Natural killer cell (primary cell): ENCODE measurements around the gene HSBP1L1. TPM values are rescaled to one million over a fixed set of nuclear protein-coding genes. Genes with fewer than 3 reads are reported as not detected.

Experiments
- ATAC-seq, 3 donors: fragments of 150-1000 bp in 2 of 3; fragments of 200-7000 bp in 1 of 3; cut with Tn5 transposase; 1 replicate in 1 of 3; 2 replicates in 2 of 3; pipeline ENCODE4 v1.10.0; 2021; ENCODE audit warnings: mild to moderate bottlenecking in 2 of 3, moderate library complexity in 2 of 3
- DNase-seq, 2 donors: peaks; one replicate each; pipeline versions ENCODE4 v3.0.0 to v3.0.0-alpha.2; 2013 to 2021; ENCODE audit warnings: mixed read lengths in 1 of 2
- H3K27ac ChIP-seq: one replicate; pipeline ENCODE4 v1.5.1; 2013; ENCODE audit warnings: mild to moderate bottlenecking, low read length
- H3K27me3 ChIP-seq: one replicate; pipeline ENCODE4 v1.6.1; 2013; ENCODE audit warnings: low read length; ENCODE audit not compliant: control insufficient read depth, insufficient read depth
- H3K36me3 ChIP-seq: one replicate; pipeline ENCODE4 v1.6.1; 2013; ENCODE audit warnings: low read length; ENCODE audit not compliant: control insufficient read depth, insufficient read depth
- H3K4me1 ChIP-seq: one replicate; pipeline ENCODE4 v1.6.1; 2013; ENCODE audit warnings: low read length; ENCODE audit not compliant: control insufficient read depth, insufficient read depth
- H3K4me3 ChIP-seq: one replicate; pipeline ENCODE4 v1.5.1; 2013; ENCODE audit warnings: low read length
- H3K9me3 ChIP-seq: one replicate; pipeline ENCODE4 v1.6.1; 2013; ENCODE audit warnings: low read length; ENCODE audit not compliant: control insufficient read depth, insufficient read depth
- H3K27ac Mint-ChIP-seq, 2 donors: one replicate each; pipeline ENCODE4 v1.8.0; 2022; ENCODE audit warnings: mild to moderate bottlenecking in 2 of 2, mixed read lengths in 2 of 2, moderate library complexity in 1 of 2
- H3K27me3 Mint-ChIP-seq, 2 donors: one replicate each; pipeline ENCODE4 v1.8.0; 2022; ENCODE audit warnings: low read depth in 2 of 2, mixed read lengths in 2 of 2
- H3K36me3 Mint-ChIP-seq: one replicate; pipeline ENCODE4 v1.8.0; 2022; ENCODE audit warnings: mixed read lengths
- H3K4me1 Mint-ChIP-seq, 2 donors: one replicate each; pipeline ENCODE4 v1.8.0; 2022; ENCODE audit warnings: mixed read lengths in 2 of 2
- H3K4me3 Mint-ChIP-seq: one replicate; pipeline ENCODE4 v1.8.0; 2022; ENCODE audit warnings: mild to moderate bottlenecking, moderate library complexity, mixed read lengths
- H3K9me3 Mint-ChIP-seq, 2 donors: one replicate each; pipeline ENCODE4 v1.8.0; 2022; ENCODE audit warnings: mixed read lengths in 2 of 2
- CTCF ChIP-seq: fragments of 200-600 bp; IDR thresholded peaks from one replicate; pipeline ENCODE4 v1.8.0; 2022; ENCODE audit warnings: antibody characterized with exemption
- WGBS: methylation state at CpG from one replicate; pipeline ENCODE4 v1.1.7; 2013; ENCODE audit warnings: missing lambda C conversion rate; ENCODE audit not compliant: insufficient coverage; 5-methylcytosine and 5-hydroxymethylcytosine counted together
- intact Hi-C: fragments of 100-400 bp; cut with micrococcal nuclease; formaldehyde crosslinking; loops from one replicate; pipeline ENCODE4 v1.14.2; 2022
- total RNA-seq, 4 donors: library from RNA; stranded (reverse); fragments of 120-200 nt in 1 of 4; gene quantifications; one replicate each; pipeline versions ENCODE4 v1.2.3 to v1.2.4, GENCODE V29; 2013 to 2022

HSBP1L1 gene
- total RNA-seq, 3 donors from 2014 or later (not counting 1 experiment from before 2014, with no cell fraction given), result 11.7 to 16.1 (median 13.8) TPM

GRCh38 chr18:79979843-79980242 lies 15.4 kb downstream of the HSBP1L1 start:
- Mint-ChIP-seq H3K4me1 (peaks cover 47 to 68% of the 10 kb centered on the region in 2 donors), H3K27me3 (no peaks in the 10 kb centered on the region), H3K9me3 (no peaks in the 10 kb centered on the region), H3K4me3 (no peak overlapping the region), H3K27ac (no peak overlapping the region), H3K36me3 (no peaks in the 10 kb centered on the region)
- DNase-seq, result no peak
- intact Hi-C loops, result no loop called here
- peaks cover 20% of the 10 kb centered on the region for H3K36me3 ChIP-seq
- H3K27me3 ChIP-seq, result no peaks in the 10 kb centered on the region
- H3K4me1 ChIP-seq, result peaks cover 35% of the 10 kb centered on the region
- TF ChIP-seq CTCF, result no peak
- no peak for ATAC-seq
- no peak overlapping the region for H3K27ac ChIP-seq
- no peak overlapping the region for H3K4me3 ChIP-seq
- 96% methylated on average over 5 of the region's 5 CpGs for WGBS
- H3K9me3 ChIP-seq, result no peaks in the 10 kb centered on the region

- H3K27ac ChIP-seq, result no peak overlapping the region
- ATAC-seq, result no peak
- no peak overlapping the region for H3K4me3 ChIP-seq
- H3K9me3 ChIP-seq, result no peaks in the 10 kb centered on the region
- intact Hi-C loops, result no loop called here
- H3K27me3 Mint-ChIP-seq, result no peaks in the 10 kb centered on the region
- DNase-seq, result no peak
- H3K36me3 ChIP-seq, result peaks cover 17% of the 10 kb centered on the region
- TF ChIP-seq CTCF, result no peak
- H3K27me3 ChIP-seq, result no peaks in the 10 kb centered on the region
- H3K4me1 Mint-ChIP-seq, result peaks cover 47 to 62% of the 10 kb centered on the region in 2 donors
- no peaks in the 10 kb centered on the region for H3K36me3 Mint-ChIP-seq
- no peak overlapping the region for H3K4me3 Mint-ChIP-seq
- no peak overlapping the region for H3K27ac Mint-ChIP-seq
- peaks cover 35% of the 10 kb centered on the region for H3K4me1 ChIP-seq
- no peaks in the 10 kb centered on the region for H3K9me3 Mint-ChIP-seq
- WGBS, result 90% methylated on average over 13 of the region's 13 CpGs
Measured at GRCh38 chr18:79980585-79980984, 16.1 kb downstream of the HSBP1L1 start.

- Histone ChIP-seq H3K36me3 (peaks cover 7% of the 10 kb centered on the region), H3K4me1 (peaks cover 42% of the 10 kb centered on the region), H3K27me3 (no peaks in the 10 kb centered on the region), H3K27ac (no peak overlapping the region), H3K9me3 (no peaks in the 10 kb centered on the region), H3K4me3 (no peak overlapping the region)
- no peaks in the 10 kb centered on the region for H3K9me3 Mint-ChIP-seq
- peak in 2 of 3 donors; percentile 59 to 64 for ATAC-seq
- peak in 1 of 2 donors; percentile 26 for DNase-seq
- H3K36me3 Mint-ChIP-seq, result no peaks in the 10 kb centered on the region
- H3K27me3 Mint-ChIP-seq, result no peaks in the 10 kb centered on the region
- WGBS, result 69% methylated on average over 5 of the region's 6 CpGs
- H3K4me3 Mint-ChIP-seq, result no peak overlapping the region
- H3K4me1 Mint-ChIP-seq, result peaks cover 61 to 70% of the 10 kb centered on the region in 2 donors
- TF ChIP-seq CTCF, result no peak
- intact Hi-C loops, result no loop called here
- peak overlapping the region in 1 of 2 donors; percentile 56 for H3K27ac Mint-ChIP-seq
Measured at GRCh38 chr18:79982736-79983135, 18.3 kb downstream of the HSBP1L1 start.

- H3K4me3 ChIP-seq, result no peak overlapping the region
- H3K36me3 ChIP-seq, result peaks cover 7% of the 10 kb centered on the region
- Mint-ChIP-seq H3K4me1 (peaks cover 57 to 65% of the 10 kb centered on the region in 2 donors), H3K36me3 (no peaks in the 10 kb centered on the region), H3K9me3 (no peaks in the 10 kb centered on the region), H3K27me3 (no peaks in the 10 kb centered on the region), H3K4me3 (no peak overlapping the region), H3K27ac (no peak overlapping the region)
- no peak for TF ChIP-seq CTCF
- peaks cover 42% of the 10 kb centered on the region for H3K4me1 ChIP-seq
- intact Hi-C loops, result no loop called here
- H3K27ac ChIP-seq, result no peak overlapping the region
- no peaks in the 10 kb centered on the region for H3K27me3 ChIP-seq
- ATAC-seq (no peak), DNase-seq (no peak)
- H3K9me3 ChIP-seq, result no peaks in the 10 kb centered on the region
- 86% methylated on average over 4 of the region's 4 CpGs for WGBS
Measured at GRCh38 chr18:79983253-79983652, 18.8 kb downstream of the HSBP1L1 start.
